ENCODE data around the gene JARID2.

GRCh38 chr6:15535495-15536197 is 289.8 kb downstream of the JARID2 start:
- no peak for TF ChIP-seq CTCF (IDR thresholded peaks at IDR 0.05)
- no peak for TF ChIP-seq POLR2A (IDR thresholded peaks at IDR 0.05)

All from testis (tissue), 2 donors.